DND-41 (cell line): Measurements from ENCODE around the gene MS4A4E.

Experiments
- EZH2 ChIP-seq: IDR thresholded peaks from 3 replicates; pipeline ENCODE4 v1.6.1; 2012; ENCODE audit warnings: borderline replicate concordance, low read depth, mild to moderate bottlenecking, moderate library complexity, low read length, inconsistent platforms; ENCODE audit not compliant: severe bottlenecking
- TF ChIP-seq, protein P1 (sequence below): IDR thresholded peaks from 2 replicates; pipeline ENCODE4 v1.5.1; 2012; ENCODE audit warnings: borderline replicate concordance, low read length, moderate library complexity, mild to moderate bottlenecking; ENCODE audit not compliant: poor library complexity, severe bottlenecking; ENCODE audit errors: extremely low read depth

- TF ChIP-seq, protein P1, sequence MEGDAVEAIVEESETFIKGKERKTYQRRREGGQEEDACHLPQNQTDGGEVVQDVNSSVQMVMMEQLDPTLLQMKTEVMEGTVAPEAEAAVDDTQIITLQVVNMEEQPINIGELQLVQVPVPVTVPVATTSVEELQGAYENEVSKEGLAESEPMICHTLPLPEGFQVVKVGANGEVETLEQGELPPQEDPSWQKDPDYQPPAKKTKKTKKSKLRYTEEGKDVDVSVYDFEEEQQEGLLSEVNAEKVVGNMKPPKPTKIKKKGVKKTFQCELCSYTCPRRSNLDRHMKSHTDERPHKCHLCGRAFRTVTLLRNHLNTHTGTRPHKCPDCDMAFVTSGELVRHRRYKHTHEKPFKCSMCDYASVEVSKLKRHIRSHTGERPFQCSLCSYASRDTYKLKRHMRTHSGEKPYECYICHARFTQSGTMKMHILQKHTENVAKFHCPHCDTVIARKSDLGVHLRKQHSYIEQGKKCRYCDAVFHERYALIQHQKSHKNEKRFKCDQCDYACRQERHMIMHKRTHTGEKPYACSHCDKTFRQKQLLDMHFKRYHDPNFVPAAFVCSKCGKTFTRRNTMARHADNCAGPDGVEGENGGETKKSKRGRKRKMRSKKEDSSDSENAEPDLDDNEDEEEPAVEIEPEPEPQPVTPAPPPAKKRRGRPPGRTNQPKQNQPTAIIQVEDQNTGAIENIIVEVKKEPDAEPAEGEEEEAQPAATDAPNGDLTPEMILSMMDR = no peak
- no peak for TF ChIP-seq EZH2
These were observed 45.6 kb upstream of the MS4A4E start for GRCh38 chr11:60288531-60288930.
